ENCODE data around the gene KIF5B. TPM values are rescaled to one million over a fixed set of nuclear protein-coding genes. Genes with fewer than 3 reads are reported as not detected.

KIF5B gene
- total RNA-seq, 1 experiment from 2014 or later: 55.4 TPM

- peak; percentile 24 for DNase-seq (ENCODE audit: low spot score)
Observed at GRCh38 chr10:31961277-31962074, 94.7 kb downstream of the KIF5B start.

- no peak for DNase-seq (ENCODE audit: low spot score)
Observed at GRCh38 chr10:31959461-31960173, 96.6 kb downstream of the KIF5B start.

Other genes with a start within 250 kb of the KIF5B start
- 18.6 and 18.7 TPM in 2 replicates for gene ARHGAP12, start 127.6 kb downstream of the KIF5B start, total RNA-seq (2014; rRNA removed; shearing (Covaris generic))